K562 (cell line): Measurements from ENCODE around the gene SLC6A9. TPM values are rescaled to one million over a fixed set of nuclear protein-coding genes. Genes with fewer than 3 reads are reported as not detected.
A peak's percentile ranks its signal among the peaks of the same experiment; 100 is the strongest.

ENCODE experiments used
- CBFA2T3 ChIP-seq: fragments of 450-650 bp; IDR thresholded peaks from 2 replicates; pipeline ENCODE4 v1.6.1; 2017
- HMG20B ChIP-seq: fragments of 250-450 bp; sonication (Bioruptor Pico); IDR thresholded peaks from 2 replicates; pipeline ENCODE4 v1.5.0; 2021; ENCODE audit warnings: mild to moderate bottlenecking
- MAZ ChIP-seq, 2 experiments: fragments of 450-650 bp in 1 of 2; sonication (generic) in 1 of 2; formaldehyde crosslinking; IDR thresholded peaks in 1 of 2; conservative IDR thresholded peaks in 1 of 2; 2 replicates each; pipeline versions ENCODE4 v1.4.0 to v1.5.0; 2020; ENCODE audit warnings: mild to moderate bottlenecking in 1 of 2, missing genetic modification reagents in 1 of 2
- SIN3A ChIP-seq, 2 experiments: fragments of 150-350 bp in 1 of 2; IDR thresholded peaks; 2 replicates each; pipeline ENCODE4 v1.6.1; 2011 to 2016; ENCODE audit warnings: borderline replicate concordance in 2 of 2, low read depth in 2 of 2, low read length in 2 of 2, mild to moderate bottlenecking in 2 of 2, moderate library complexity in 2 of 2; ENCODE audit not compliant: control insufficient read depth in 1 of 2
- SPI1 ChIP-seq: IDR thresholded peaks from 2 replicates; pipeline ENCODE4 v1.6.1; 2011; ENCODE audit warnings: low read depth, low read length, control low read depth, borderline replicate concordance
- polyA plus RNA-seq, 8 experiments: library from polyadenylated mRNA; depleted of rRNA in 4 of 8; stranded (reverse) in 5 of 8; unstranded in 3 of 8; fragments of >200 nt; fragmentation: Nextera tagmentation in 2 of 8; fragmentation: Illumina TruSeq in 1 of 8; extraction: Ambion mirVana in 2 of 8; extraction: Trizol in 1 of 8; gene quantifications; 2 replicates each; pipeline versions ENCODE4 v1.2.1 to v1.2.3, GENCODE V29; 2011 to 2014; ENCODE audit warnings: inconsistent platforms in 1 of 8, missing spikeins in 1 of 8
- total RNA-seq, 7 experiments: library from RNA; depleted of rRNA in 6 of 7; stranded (reverse); fragments of >200 nt in 6 of 7; fragmentation: Illumina TruSeq in 2 of 7; extraction: Trizol in 2 of 7; gene quantifications; 2 replicates each; pipeline versions ENCODE4 v1.2.1 to v1.2.3, GENCODE V29; 2011 to 2021; ENCODE audit warnings: low replicate concordance in 1 of 7
- TF ChIP-seq, protein P1 (sequence below): fragments of 250-450 bp; sonication (Bioruptor Pico); IDR thresholded peaks from 2 replicates; pipeline ENCODE4 v1.5.0; 2021; ENCODE audit warnings: mild to moderate bottlenecking, moderate library complexity
- TF ChIP-seq, protein P2 (sequence below): sonication (generic); formaldehyde crosslinking; IDR thresholded peaks from 2 replicates; pipeline ENCODE4 v1.8.0; 2023; ENCODE audit warnings: mild to moderate bottlenecking, missing genetic modification reagents
- TF ChIP-seq, protein P3 (sequence below), 3 experiments: fragments of 200-800 bp in 1 of 3; sonication (Bioruptor generic) in 1 of 3; sonication (generic) in 1 of 3; formaldehyde crosslinking in 1 of 3; IDR thresholded peaks; 2 replicates each; pipeline versions ENCODE4 v1.6.1 to v1.8.0; 2016 to 2022; ENCODE audit warnings: mild to moderate bottlenecking in 2 of 3, missing compliant biosample characterization in 2 of 3, missing genetic modification characterization in 2 of 3, missing genetic modification reagents in 1 of 3

Gene SLC6A9
- total and polyA plus RNA-seq, 9 of the 15 experiments (the other 6 are each of a cell fraction or from before 2014, with no cell fraction given): 0.17 to 18.7 (median 2.9) TPM

DNA sequence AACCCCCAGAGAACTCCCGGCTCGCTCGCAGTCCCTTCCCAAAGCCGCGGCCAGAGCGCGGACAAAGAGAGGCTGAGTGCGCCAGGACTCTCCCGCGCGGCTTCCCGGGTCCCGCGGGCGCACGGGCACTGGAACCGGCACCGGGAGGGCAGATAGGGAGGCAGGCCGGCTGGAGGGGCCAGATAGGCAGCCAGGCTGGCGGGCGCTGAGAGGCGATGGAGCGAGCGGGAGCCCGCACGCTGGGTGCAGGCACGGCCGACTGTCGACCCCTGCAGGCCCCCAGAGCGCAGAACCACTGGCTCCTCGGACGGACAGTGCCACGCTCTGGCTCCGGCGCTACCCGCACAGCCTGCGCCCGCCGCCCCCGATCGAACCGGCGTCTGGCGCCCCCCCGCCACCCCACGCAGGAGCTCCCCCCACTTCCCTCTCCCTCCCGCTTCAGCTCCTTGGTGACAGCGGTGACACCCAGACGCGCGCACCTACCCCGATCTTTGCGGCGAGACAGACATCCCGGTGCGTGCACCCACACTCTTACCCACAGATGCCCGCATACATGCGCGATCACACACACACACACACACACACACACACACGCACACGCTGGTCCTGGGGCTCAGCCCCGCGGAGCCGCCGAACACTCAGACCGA lies 534 bp downstream of the SLC6A9 start (continued):
- peak; percentile 68 for TF ChIP-seq CBFA2T3
- peak in 1 of 2 experiments; percentile 55; a peak in 2 of 4 replicates for TF ChIP-seq SIN3A (IDR thresholded peaks at IDR 0.05; ENCODE audit: borderline replicate concordance in 2 of 2, control insufficient read depth in 1 of 2, low read depth in 2 of 2, low read length in 2 of 2)
- TF ChIP-seq, protein P1, sequence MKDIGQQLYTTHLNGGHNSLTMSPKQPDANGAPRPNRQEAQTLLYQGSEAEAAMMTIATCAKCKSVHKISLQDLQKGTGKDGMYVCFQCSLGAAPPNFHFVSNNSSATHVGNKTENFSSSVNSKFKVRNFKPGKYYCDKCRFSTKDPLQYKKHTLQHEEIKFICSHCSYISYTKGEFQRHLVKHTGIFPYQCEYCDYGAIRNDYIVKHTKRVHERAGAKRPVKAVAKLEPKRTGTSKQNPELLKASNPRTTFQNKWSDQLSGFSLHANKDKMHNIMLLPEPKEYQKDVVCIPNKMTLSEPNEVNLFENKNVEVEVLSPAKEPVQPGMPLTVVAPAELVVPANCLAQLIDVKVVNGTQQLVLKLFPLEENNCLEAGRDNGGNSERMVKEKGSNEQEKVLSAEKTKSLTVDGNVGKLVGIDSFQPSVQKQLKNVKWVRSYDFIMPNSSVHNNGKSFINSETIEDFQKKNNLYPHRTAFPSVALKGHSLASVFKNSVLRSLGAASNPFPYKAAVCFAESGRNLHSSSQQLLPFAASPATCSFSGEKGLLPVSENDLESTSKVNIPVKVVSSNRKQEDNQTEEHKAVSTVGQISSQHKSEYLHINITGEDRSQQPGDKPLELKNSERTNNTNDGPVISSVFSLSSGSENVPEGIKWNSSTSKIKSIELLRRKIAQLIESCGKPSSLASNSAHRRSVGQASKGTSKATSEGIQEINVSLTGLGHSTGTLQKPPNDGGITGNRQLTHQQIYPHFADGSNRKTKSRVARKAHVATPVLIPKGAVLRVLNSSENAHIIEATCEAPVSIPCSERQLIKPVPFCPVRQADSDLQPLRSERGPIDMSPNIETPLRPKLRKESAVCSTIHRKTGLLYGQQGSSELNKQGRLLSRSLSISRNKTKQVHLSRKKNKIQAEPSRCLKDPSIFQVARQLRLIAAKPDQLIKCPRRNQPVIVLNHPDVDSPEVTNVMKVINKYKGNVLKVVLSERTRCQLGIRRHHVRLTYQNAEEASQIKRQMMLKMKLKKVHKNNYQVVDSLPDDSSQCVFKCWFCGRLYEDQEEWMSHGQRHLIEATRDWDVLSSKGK (CRISPR knock-in tag): no peak
- no peak for TF ChIP-seq SPI1
- TF ChIP-seq HMG20B (CRISPR knock-in tag): no peak
- TF ChIP-seq MAZ (CRISPR knock-in tag; conservative IDR thresholded peaks at IDR 0.05 in 1 of 2, IDR thresholded peaks at IDR 0.05 in 1 of 2): peak in 1 of 2 experiments; percentile 10; a peak in 1 of 4 replicates
- TF ChIP-seq, protein P2, sequence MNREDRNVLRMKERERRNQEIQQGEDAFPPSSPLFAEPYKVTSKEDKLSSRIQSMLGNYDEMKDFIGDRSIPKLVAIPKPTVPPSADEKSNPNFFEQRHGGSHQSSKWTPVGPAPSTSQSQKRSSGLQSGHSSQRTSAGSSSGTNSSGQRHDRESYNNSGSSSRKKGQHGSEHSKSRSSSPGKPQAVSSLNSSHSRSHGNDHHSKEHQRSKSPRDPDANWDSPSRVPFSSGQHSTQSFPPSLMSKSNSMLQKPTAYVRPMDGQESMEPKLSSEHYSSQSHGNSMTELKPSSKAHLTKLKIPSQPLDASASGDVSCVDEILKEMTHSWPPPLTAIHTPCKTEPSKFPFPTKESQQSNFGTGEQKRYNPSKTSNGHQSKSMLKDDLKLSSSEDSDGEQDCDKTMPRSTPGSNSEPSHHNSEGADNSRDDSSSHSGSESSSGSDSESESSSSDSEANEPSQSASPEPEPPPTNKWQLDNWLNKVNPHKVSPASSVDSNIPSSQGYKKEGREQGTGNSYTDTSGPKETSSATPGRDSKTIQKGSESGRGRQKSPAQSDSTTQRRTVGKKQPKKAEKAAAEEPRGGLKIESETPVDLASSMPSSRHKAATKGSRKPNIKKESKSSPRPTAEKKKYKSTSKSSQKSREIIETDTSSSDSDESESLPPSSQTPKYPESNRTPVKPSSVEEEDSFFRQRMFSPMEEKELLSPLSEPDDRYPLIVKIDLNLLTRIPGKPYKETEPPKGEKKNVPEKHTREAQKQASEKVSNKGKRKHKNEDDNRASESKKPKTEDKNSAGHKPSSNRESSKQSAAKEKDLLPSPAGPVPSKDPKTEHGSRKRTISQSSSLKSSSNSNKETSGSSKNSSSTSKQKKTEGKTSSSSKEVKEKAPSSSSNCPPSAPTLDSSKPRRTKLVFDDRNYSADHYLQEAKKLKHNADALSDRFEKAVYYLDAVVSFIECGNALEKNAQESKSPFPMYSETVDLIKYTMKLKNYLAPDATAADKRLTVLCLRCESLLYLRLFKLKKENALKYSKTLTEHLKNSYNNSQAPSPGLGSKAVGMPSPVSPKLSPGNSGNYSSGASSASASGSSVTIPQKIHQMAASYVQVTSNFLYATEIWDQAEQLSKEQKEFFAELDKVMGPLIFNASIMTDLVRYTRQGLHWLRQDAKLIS (CRISPR knock-in tag): peak; percentile 38; the same call in 1 of the 2 replicates
- TF ChIP-seq, protein P3, sequence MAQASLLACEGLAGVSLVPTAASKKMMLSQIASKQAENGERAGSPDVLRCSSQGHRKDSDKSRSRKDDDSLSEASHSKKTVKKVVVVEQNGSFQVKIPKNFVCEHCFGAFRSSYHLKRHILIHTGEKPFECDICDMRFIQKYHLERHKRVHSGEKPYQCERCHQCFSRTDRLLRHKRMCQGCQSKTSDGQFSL (CRISPR knock-in tag; IDR thresholded peaks at IDR 0.05): peak; percentile 72
- TF ChIP-seq, protein P3 (tag; IDR thresholded peaks at IDR 0.05): peak in 1 of 2 experiments; percentile 73; a peak in 1 of 4 replicates
